NCI-H146 treated with DMSO at 0.1 percent for 48 hours (cell line): Measurements from ENCODE around the gene LRRC56.

ENCODE experiments used
- DNase-seq: peaks from one replicate; lab custom pipeline; 2025; ENCODE audit not compliant: unreplicated experiment; lab: John Stamatoyannopoulos, UW

Gene LRRC56, protein sequence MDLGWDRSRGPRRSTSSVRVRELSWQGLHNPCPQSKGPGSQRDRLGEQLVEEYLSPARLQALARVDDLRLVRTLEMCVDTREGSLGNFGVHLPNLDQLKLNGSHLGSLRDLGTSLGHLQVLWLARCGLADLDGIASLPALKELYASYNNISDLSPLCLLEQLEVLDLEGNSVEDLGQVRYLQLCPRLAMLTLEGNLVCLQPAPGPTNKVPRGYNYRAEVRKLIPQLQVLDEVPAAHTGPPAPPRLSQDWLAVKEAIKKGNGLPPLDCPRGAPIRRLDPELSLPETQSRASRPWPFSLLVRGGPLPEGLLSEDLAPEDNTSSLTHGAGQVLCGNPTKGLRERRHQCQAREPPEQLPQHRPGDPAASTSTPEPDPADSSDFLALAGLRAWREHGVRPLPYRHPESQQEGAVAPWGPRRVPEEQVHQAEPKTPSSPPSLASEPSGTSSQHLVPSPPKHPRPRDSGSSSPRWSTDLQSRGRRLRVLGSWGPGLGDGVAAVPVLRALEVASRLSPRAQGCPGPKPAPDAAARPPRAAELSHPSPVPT

DNA sequence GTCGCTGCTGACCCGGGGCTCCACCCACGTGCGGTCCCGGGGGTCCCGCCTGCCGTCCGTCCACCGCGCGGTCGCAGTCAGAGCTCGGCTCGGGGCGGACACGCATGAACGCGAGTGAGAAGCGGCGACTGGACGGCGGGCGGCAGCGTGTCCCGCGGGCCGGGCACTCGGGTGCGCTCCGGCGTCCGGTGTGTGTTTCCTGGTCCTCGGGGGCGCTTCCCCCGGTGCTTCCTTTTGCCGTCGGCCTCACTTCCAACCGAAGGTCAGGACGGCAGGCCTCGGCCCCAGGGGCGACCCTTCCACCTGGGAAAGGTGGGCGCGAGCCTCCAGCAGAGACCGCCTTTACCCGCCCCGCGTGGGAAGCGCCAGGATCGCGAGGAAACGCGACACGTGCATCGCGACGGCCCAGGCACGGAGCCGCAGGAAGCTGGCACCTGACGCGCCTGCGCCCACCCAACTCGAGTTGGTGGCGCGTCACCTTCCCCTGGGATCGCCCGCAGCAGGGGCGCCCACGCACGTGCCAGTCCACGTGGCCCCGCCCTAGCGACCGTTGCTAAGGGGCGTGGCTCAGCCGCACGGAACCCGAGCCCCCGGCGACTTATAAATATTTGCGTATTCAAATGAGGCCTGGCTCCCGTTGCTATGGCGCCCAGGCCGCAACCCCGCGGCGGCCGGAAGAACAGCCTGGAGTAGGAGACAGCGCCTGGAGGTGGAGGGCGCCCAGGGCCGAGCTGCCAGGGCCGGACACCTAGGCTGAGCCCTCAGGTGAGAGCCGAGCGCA lies at the start of gene LRRC56:
Gene LRRC56, plus strand, starts transcription at position 687 of the 781 bp plus-strand sequence. CDS start 3,158 bp downstream, outside the sequence.
- DNase-seq, result peak; percentile 80

DNA sequence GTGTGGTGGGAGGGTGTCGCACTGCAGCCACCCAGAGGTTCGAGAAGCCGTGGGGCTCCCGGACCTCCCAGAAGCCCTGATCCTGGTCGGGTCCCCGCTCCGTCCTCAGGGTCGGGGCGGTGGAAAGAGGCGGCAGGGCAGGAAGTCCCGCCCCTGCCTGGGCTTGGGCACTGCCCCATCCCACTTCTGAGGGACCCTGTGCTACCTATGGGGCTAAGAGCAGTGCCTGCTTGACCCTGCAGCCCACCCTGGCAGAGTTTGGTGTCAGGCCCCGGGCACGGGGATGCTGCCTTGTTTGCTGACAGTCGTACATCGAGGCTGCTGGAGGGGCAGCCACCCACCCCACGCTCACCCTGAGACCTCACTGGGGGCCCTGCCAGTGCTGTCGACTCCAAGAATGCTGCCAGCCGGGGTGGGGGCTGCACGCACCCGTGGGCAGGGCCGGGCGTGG lies 49.7 kb upstream of the LRRC56 start:
- no peak for DNase-seq

DNA sequence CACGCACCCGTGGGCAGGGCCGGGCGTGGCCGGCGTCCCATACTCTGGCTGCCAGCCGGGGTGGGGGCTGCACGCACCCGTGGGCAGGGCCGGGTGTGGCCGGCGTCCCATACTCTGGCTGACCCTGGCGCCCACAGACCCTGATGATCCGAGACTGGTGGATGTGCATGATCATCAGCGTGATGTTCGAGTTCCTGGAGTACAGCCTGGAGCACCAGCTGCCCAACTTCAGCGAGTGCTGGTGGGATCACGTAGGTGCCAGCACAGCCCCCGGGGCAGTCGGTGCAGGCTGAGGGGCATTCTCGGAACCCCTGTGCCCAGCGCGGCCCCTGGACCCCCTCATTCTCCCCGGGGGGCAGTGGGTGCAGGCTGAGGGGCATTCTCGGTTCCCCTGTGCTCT lies 49.3 kb upstream of the LRRC56 start:
- DNase-seq, result no peak

DNA sequence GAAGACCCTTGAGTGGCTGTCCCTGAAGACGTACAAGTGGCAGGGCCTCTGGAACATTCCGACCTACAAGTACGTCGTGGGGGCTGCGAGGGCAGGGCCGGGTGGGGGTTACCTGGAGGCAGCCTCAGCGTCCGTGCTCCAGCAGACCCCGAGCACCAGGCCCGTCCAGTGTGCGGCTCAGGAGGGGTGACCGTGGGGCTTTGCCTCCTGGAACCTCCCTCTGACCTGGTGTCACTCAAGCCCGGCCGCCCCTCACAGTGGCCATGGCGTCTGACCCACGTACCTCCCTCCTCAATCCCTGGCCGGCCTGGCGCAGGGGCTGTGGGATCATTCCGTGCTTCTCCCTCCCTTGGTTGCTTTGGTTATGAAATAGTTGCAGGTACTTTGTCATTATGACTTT lies 48.7 kb upstream of the LRRC56 start:
- no peak for DNase-seq

DNA sequence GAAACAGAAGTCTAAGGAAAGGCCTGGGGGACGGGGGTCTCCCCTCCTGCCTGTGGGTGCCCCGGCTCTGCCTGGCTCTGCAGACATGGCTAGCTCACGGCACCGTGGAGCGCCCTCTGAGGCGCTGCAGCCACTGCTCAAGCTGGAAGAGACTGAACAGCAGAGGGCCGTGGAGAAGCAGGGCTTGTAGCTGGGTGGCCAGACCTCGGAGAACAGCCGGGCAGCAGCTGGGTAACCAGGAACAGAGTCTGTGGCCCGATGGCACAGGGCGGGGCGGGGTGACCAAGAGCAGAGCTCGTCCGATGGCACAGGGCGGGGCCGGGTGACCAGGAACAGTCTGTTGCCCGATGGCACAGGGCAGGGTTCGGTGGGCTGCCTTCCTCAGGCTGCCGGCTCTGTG lies 48.3 kb upstream of the LRRC56 start:
- DNase-seq, result no peak

DNA sequence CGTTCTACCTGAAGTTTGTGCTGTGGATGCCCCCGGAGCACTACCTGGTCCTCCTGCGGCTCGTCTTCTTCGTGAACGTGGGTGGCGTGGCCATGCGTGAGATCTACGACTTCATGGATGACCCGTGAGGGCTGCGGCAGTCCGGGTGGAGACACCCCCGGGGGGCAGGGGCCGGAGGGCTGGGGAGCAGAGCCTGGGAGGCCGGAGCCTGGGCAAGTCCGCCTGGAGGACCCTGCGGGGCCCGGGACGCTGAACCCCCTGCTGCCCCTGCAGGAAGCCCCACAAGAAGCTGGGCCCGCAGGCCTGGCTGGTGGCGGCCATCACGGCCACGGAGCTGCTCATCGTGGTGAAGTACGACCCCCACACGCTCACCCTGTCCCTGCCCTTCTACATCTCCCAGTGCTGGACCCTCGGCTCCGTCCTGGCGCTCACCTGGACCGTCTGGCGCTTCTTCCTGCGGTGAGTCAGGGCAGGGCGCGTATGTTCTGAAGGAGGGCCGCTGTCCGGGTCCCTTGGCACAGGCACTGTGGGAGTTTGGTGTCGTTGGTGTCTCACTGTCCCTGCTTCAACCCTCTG lies 47.6 kb upstream of the LRRC56 start:
- DNase-seq, result no peak

DNA sequence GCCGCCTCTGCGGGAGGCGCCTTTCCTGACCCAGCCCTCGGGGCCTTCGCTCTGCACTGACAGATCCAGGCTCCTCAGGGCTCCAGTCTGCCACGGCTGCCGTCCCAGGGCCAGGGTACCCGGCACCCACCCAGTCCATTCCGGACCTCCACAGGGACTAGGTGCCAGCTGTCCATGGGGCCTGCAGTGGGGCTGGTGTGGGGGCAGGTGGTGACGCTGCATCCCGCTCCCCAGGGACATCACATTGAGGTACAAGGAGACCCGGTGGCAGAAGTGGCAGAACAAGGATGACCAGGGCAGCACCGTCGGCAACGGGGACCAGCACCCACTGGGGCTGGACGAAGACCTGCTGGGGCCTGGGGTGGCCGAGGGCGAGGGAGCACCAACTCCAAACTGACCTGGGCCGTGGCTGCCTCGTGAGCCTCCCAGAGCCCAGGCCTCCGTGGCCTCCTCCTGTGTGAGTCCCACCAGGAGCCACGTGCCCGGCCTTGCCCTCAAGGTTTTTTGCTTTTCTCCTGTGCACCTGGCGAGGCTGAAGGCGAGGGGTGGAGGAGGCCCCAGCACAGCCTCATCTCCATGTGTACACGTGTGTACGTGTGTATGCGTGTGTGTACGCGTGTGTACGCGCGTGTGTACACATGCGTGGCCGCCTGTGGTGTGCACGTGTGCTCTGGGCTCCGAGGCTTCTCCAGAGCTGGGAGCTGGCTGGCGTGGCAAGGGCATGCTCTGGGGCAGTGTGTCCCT lies 47.0 kb upstream of the LRRC56 start:
- no peak for DNase-seq

DNA sequence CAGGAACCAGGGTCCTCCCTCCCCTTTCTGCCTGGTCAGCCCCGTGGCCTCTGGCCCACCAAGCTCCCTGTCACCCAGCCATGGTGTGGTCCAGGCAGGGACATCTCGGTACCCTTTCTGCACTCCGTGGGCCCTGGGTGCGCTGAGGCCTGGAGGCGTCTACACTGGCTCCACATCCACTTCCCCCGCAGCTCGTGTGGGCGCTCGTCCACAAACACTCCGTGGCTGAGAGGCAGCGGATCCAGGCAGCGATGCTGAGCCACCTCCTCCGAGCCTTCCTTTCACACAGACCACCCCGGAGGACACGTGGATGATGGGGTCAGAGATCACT lies 46.4 kb upstream of the LRRC56 start:
- no peak for DNase-seq

DNA sequence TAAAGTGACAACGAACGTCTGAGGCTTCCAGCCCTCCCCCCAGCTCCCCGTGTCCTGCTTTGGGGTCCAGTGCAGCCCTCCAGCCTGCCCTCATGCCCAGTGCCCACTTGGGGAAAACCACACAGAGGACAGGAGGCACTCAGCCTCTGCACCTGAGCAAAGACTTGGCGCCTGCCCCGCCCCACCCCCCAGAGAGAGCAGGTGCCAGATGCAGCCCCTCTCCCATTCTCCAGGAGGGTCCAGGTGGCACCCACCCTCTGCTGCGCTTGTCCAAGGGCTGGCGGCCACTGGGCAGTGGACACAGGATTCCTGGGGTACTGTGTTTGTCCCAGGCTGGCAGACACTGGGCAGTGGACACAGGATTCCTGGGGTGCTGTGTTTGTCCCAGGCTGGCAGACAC lies 46.0 kb upstream of the LRRC56 start:
- no peak for DNase-seq

DNA sequence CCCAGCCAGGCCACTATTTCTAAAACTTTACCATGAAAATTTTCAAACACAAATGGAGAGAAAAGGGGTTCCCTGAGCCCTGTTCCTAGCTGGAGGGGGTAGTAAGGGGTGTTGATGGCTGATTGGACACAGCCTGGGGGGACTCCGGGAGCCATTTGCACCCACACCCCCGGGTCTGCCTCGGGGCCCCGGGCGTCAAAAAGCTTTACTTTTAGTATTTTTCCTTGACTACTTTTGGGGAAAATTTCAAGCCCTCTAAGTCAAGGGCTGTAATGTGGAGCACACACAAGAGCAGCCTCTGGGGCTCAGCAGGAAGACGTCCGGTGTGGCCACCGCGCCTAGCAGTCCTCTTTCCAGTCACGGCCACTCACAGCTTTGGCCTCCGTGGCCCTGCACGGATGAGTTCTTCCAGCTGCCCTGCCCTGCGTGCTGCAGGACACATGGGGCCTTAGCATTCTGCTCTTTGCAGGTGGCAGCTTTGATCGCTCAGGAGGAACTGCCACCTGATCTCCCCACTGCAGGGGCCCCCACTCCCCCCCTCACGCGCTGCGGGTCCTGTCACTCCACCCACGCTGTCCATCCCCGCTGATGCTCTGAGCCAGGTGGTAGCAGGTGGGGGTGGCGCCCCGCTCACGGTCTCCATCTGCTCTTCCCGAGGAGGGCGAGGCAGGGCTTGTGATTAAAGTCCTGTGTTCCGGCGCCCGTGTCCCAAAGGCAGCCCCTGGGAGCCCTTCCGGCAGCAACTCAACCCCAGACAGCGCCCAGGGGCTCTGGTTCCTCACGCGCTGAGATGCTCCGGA lies 44.7 kb upstream of the LRRC56 start:
- DNase-seq, result peak; percentile 11

DNA sequence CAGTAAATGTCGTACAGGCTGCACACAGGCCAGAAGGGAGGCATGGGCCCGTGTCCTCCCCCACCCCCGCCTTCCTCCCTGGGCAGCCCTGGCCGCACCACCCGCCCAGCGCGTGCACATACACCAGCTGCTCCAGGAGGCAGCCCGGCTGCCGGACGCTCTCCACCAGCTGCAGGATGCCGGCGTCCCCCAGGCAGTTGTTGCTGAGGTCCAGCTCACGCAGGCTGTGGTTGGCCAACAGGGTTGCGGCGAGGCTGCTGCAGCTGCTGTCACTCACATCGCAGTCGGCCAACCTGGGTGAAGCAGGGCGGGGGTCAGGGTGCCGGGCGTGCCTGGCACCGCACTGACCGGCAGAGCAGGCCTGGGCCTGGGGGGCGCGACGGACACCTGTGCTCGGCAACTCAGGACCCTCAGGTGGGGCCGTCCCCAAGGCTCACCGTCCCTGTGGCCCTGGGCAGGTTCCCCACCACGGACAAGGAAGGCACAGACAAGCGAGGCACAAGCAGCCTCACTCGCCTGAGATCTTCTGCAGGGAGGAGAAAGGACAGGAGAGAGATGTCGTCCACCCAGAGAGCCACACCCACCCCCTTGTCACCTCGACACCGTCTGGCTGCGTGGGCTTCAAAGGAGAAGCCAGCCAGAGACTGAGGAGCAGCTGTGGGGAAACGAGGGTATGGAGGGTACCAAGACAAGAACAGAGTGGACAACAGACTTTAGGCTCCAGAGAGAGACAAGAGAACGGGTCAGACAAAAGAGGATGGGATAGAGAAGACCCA lies 42.4 kb upstream of the LRRC56 start:
- DNase-seq, result no peak

DNA sequence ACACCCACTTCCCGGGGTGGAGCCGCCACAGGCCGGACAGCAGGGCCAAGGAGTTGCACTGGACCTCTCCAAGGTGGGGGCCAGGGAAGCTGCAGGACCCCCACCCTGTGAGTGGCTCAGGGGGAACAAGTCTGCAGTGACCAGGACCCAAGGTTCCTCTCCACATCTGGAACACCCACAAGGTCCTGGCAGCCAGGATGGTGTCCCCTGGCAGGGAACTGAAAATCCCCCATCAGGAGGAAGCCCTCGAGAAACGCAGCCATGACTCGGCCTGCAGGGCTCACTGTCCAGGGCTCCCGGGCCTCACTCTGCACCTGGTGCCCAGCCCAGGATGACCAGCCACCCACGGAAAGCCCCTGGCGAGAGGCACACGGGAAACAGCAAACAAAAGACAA lies 41.8 kb upstream of the LRRC56 start:
- DNase-seq, result no peak

DNA sequence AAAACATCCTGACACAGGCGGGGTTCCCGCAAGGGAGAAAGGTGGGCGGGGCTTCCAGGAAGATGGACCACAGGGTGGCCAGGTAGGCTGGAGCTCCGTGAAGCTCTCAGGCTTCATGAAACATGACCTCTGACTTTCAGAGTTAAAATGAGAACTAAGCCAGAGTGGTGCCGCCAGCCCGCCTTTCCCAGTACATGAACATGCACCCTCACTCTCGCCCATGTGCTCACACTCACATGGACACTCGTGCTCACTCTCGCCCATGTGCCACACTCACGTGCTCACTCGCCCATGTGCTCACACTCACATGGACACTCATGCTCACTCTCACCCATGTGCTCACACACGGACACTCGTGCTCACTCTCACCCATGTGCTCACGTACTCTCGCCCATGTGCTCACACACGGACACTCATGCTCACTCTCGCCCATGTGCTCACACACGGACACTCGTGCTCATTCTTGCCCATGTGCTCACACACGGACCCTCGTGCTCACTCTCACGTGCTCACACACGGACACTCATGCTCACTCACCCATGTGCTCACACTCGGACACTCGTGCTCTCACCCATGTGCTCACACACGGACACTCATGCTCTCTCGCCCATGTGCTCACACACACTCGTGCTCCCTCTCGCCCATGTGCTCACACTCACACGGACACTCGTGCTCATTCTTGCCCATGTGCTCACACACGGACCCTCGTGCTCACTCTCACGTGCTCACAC lies 40.3 kb upstream of the LRRC56 start:
- DNase-seq, result no peak

DNA sequence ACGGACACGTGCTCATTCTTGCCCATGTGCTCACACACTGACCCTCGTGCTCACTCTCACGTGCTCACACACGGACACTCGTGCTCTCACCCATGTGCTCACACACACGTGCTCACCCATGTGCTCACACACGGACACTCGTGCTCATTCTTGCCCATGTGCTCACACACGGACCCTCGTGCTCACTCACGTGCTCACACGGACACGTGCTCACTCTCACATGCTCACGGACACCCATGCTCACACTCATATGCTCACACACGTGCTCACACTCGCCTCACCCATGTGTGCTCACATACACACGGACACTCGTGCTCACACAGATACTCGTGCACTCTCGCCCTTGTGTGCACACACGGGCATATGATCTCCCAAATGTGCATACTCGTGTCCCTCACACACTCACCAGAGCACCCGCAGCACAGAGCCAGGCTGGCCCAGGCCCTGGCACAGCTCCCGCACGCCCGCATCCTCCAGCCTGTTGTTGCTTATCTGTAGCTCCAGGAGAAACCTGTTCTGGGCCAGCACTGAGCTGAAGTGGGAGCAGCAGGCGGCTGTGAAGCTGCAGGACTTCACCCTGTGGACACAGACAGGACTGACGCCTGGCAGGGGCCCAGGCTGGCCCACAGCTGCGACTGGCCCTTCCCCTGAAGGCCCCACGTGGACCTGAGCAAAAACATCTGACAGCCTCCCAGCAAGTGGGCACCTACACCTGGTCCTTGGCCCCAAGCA lies 39.6 kb upstream of the LRRC56 start:
- DNase-seq, result no peak

DNA sequence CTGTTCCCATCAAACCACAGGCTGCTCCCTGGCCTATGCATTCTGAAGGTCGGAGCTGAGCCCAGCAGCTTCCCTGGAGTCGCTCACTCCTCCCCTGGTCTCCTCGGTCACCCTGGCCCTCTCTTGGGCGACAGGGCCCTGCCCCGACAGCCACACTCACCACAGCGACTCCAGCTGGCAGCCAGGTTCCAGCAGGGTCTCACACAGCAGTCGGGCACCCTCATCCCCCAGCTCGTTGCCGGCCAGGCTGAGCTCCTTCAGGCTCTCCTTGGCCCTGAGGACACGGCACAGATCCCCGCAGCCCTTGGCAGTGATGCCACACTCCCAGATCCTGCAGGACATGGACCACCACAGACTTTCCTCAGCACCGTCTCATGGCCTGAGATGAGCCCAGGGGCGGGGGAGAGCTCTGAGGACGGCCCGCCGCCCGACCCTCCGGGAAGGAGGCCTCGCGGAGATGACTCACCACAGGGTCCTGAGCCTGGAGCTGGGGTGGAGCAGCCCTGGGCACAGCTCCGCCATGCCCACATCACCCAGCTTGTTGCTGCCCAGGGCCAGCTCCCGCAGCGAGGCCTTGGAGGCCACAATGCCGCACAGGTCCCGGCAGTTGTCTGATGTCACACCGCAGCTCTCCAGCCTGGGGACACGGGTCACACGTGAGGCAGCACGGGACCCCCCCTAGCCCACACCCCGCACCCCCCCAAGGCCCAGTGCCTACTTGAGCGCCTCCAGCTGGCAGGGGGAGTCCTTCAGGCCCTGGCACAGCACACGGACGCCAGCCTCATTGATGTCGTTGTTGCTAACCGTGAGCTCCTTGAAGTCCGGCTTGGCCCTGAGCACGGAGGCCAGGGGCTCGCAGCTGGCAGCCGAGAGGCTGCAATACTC lies 38.8 kb upstream of the LRRC56 start:
- no peak for DNase-seq

DNA sequence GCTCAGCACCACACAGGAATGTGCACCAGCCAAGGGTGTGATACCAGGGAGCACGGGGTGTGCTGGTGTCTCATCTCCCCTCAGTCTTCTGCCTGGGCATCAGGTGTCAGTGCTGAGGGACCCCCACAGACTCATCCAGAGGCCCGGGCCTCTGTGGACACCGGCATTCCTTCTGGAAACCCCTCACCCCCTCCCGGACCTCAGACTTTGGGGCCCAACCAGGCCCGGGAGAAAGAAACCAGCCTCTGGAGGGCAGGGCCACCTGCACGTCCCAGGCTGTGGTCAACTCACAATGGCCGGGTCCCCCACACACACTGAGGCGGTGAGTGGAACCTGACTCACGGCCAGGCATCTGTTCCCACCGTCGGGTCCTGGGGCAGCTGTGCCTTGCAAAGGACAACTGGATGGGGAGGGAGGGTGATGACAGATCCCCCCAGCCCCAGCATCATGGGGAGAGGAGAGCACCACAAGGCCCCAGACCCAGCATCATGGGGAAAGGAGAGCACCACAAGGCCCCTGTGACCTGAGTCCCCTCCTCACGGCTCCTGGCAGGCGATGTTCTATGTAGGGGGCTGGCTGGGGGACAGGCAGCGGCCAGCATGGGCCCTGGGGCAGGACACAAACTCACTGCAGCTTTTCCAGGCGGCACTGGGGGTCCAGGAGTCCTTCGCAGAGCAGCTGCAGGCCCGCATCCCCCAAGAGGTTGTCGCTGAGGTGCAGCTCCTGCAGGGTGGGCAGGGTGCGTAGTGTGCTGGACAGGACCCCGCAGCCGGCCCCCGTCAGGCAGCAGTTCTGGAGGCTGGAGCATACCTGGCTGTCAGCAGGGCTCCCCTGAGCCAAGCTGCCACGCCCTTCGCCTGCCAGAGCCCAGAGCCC lies 37.9 kb upstream of the LRRC56 start:
- DNase-seq, result no peak
